Measurements from ENCODE around the gene SSX2B.
"Not testable (repeated sequence)": the region's sequence is repeated elsewhere in the genome, so short reads cannot be mapped to it uniquely, and the experiment has no call there.

Gene SSX2B

GRCh38 chrX:52750952-52751351 is at the start of gene SSX2B:
Gene SSX2B (plus strand): TSS chrX:52751252. CDS start chrX:52752681, 1,429 bp downstream.
- DNase-seq (ENCODE audit: low spot score); in situ Hi-C loops (cut with MboI; ENCODE audit: low sequenced_read_pairs, unreplicated experiment): not testable (repeated sequence)

GRCh38 chrX:52707078-52707477 is 44.0 kb upstream of the SSX2B start, which contains the start of gene SSX2:
Gene SSX2 (minus strand): TSS chrX:52707178. CDS start chrX:52705749, 1,429 bp downstream.
- in situ Hi-C loops (cut with MboI; ENCODE audit: low sequenced_read_pairs, unreplicated experiment) = not testable (repeated sequence)

GRCh38 chrX:52765983-52766382 is 14.9 kb downstream of the SSX2B start:
- in situ Hi-C loops (cut with MboI; ENCODE audit: low sequenced_read_pairs, unreplicated experiment); DNase-seq (ENCODE audit: low spot score): not testable (repeated sequence)

More at GRCh38 chrX:52707078-52707477, 44.0 kb upstream of the SSX2B start, which contains the start of gene SSX2:
- not testable (repeated sequence) for DNase-seq (ENCODE audit: low spot score)

GRCh38 chrX:52773504-52773903 is 22.5 kb downstream of the SSX2B start:
- DNase-seq (ENCODE audit: low spot score); in situ Hi-C loops (cut with MboI; ENCODE audit: low sequenced_read_pairs, unreplicated experiment): not testable (repeated sequence)

GRCh38 chrX:52797327-52797726 is 46.3 kb downstream of the SSX2B start, which contains the start of gene SPANXN5:
Gene SPANXN5 (minus strand): TSS chrX:52797427. CDS start chrX:52797348, 79 bp downstream.
- in situ Hi-C loops (cut with MboI; ENCODE audit: low sequenced_read_pairs, unreplicated experiment); DNase-seq (ENCODE audit: low spot score): not testable (repeated sequence)

GRCh38 chrX:52804876-52805275 is 53.8 kb downstream of the SSX2B start:
- in situ Hi-C loops (cut with MboI; ENCODE audit: low sequenced_read_pairs, unreplicated experiment) = not testable (repeated sequence)

More at GRCh38 chrX:52804876-52805275, 53.8 kb downstream of the SSX2B start:
- not testable (repeated sequence) for DNase-seq (ENCODE audit: low spot score)
